SK-N-SH (cell line): ENCODE results near the gene ISL2.

Experiments
- CTCF ChIP-seq: fragments of 200-600 bp; sonication (generic); IDR thresholded peaks from 2 replicates; pipeline ENCODE4 v1.6.1; 2017; ENCODE audit warnings: antibody characterized with exemption, mild to moderate bottlenecking, moderate library complexity
- REST ChIP-seq: IDR thresholded peaks from 2 replicates; pipeline ENCODE4 v1.6.1; 2012; ENCODE audit warnings: mild to moderate bottlenecking, low read depth, low read length, moderate library complexity
- TAF1 ChIP-seq: IDR thresholded peaks from 2 replicates; pipeline ENCODE4 v1.6.1; 2012; ENCODE audit warnings: low read depth, mild to moderate bottlenecking, low read length, moderate library complexity, borderline replicate concordance

- TF ChIP-seq CTCF, result no peak
- TF ChIP-seq REST, result no peak
- no peak for TF ChIP-seq TAF1
Observed at GRCh38 chr15:76378691-76379090, 42.1 kb downstream of the ISL2 start.
